GM06990 (cell line): ENCODE results near the gene PPM1M.
"Not testable (repeated sequence)": the region's sequence is repeated elsewhere in the genome, so short reads cannot be mapped to it uniquely, and the experiment has no call there.

Source experiments
- DNase-seq: peaks from one replicate; pipeline ENCODE4 v3.0.0-alpha.2; 2011; ENCODE audit not compliant: insufficient read length; ENCODE audit errors: extremely low read depth
- H3K27me3 ChIP-seq: replicated peaks from 2 replicates; pipeline ENCODE4 v1.6.0; 2011; ENCODE audit warnings: low read length; ENCODE audit not compliant: control insufficient read depth, insufficient read depth
- H3K36me3 ChIP-seq: 2 replicates; pipeline ENCODE4 v1.5.1; 2011; ENCODE audit warnings: low read length; ENCODE audit not compliant: control insufficient read depth, insufficient read depth
- H3K4me3 ChIP-seq: replicated peaks from 2 replicates; pipeline ENCODE4 v1.5.1; 2011; ENCODE audit warnings: low read depth, mild to moderate bottlenecking, control low read depth, low read length
- CTCF ChIP-seq: IDR thresholded peaks from 2 replicates; pipeline ENCODE4 v1.5.1; 2011; ENCODE audit warnings: low read length, control low read depth, mild to moderate bottlenecking, inconsistent platforms; ENCODE audit not compliant: insufficient read depth, poor library complexity, severe bottlenecking

The PPM1M gene

GRCh38 chr3:52283306-52283705, 37.7 kb downstream of the PPM1M start:
- no peaks in the 10 kb centered on the region for H3K27me3 ChIP-seq
- TF ChIP-seq CTCF = no peak
- no peak for DNase-seq
- H3K4me3 ChIP-seq = no peak overlapping the region
- H3K36me3 ChIP-seq = peaks cover 2% of the 10 kb centered on the region

GRCh38 chr3:52284051-52284450, 38.5 kb downstream of the PPM1M start:
- H3K36me3 ChIP-seq, DNase-seq, H3K27me3 ChIP-seq, H3K4me3 ChIP-seq: not testable (repeated sequence)

- no peak for DNase-seq
- H3K27me3 ChIP-seq = no peaks in the 10 kb centered on the region
- no peak for TF ChIP-seq CTCF
- H3K4me3 ChIP-seq = peak overlapping the region; percentile 78
- H3K36me3 ChIP-seq = peaks cover 11% of the 10 kb centered on the region
Observed at GRCh38 chr3:52286777-52287110, 41.2 kb downstream of the PPM1M start.

- DNase-seq = no peak
- TF ChIP-seq CTCF = no peak
- peak overlapping the region; percentile 78 for H3K4me3 ChIP-seq
- H3K36me3 ChIP-seq = peaks cover 24% of the 10 kb centered on the region
- H3K27me3 ChIP-seq = no peaks in the 10 kb centered on the region
Observed at GRCh38 chr3:52288674-52289073, 43.1 kb downstream of the PPM1M start.

- Histone ChIP-seq H3K36me3 (peaks cover 25% of the 10 kb centered on the region), H3K4me3 (no peak overlapping the region), H3K27me3 (no peaks in the 10 kb centered on the region)
- no peak for TF ChIP-seq CTCF
- no peak for DNase-seq
Observed at GRCh38 chr3:52289338-52289746, 43.8 kb downstream of the PPM1M start.

GRCh38 chr3:52289747-52290595, 44.4 kb downstream of the PPM1M start:
- Histone ChIP-seq H3K27me3 (no peaks in the 10 kb centered on the region), H3K4me3 (no peak overlapping the region), H3K36me3 (peaks cover 25% of the 10 kb centered on the region)
- no peak for DNase-seq
- no peak for TF ChIP-seq CTCF
